Right atrium auricular region (tissue), 2 donors: ENCODE data around the gene PSMB10. TPM values are rescaled to one million over a fixed set of nuclear protein-coding genes. Genes with fewer than 3 reads are reported as not detected.

Source experiments
- DNase-seq: peaks from one replicate; pipeline ENCODE4 v3.0.0-alpha.2; 2019; ENCODE audit warnings: low spot score
- H3K27ac ChIP-seq, 2 donors: fragments of 200-600 bp; sonication (generic); 1 replicate in 1 of 2; 2 replicates in 1 of 2; pipeline ENCODE4 v1.5.1; 2016 to 2019
- H3K27me3 ChIP-seq, 2 donors: fragments of 200-600 bp; sonication (generic); one replicate each; pipeline versions ENCODE4 v1.5.1 to v1.6.0; 2017 to 2019
- H3K36me3 ChIP-seq: fragments of 200-600 bp; sonication (generic); one replicate; pipeline ENCODE4 v1.5.1; 2016
- H3K4me1 ChIP-seq, 2 donors: fragments of 200-600 bp; sonication (generic); one replicate each; pipeline versions ENCODE4 v1.5.1 to v1.6.0; 2017 to 2019
- H3K4me3 ChIP-seq, 2 donors: fragments of 200-600 bp; sonication (generic); 1 replicate in 1 of 2; 2 replicates in 1 of 2; pipeline ENCODE4 v1.5.1; 2017 to 2019; ENCODE audit warnings: mild to moderate bottlenecking in 1 of 2, moderate library complexity in 1 of 2
- H3K9me3 ChIP-seq, 2 donors: fragments of 200-600 bp; sonication (generic); one replicate each; pipeline ENCODE4 v1.5.1; 2019
- total RNA-seq, 2 donors: library from RNA; depleted of rRNA; stranded (reverse); fragments of >200 nt; gene quantifications; one replicate each; pipeline ENCODE4 v1.1.0, GENCODE V29; 2016
- TF ChIP-seq, protein P1 (sequence below), 2 donors: fragments of 200-600 bp; sonication (generic); IDR thresholded peaks; one replicate each; pipeline ENCODE4 v1.5.1; 2019; ENCODE audit warnings: antibody characterized with exemption in 2 of 2

Gene PSMB10
- total RNA-seq, 2 donors from 2014 or later: 37.3 to 38.4 TPM

DNA sequence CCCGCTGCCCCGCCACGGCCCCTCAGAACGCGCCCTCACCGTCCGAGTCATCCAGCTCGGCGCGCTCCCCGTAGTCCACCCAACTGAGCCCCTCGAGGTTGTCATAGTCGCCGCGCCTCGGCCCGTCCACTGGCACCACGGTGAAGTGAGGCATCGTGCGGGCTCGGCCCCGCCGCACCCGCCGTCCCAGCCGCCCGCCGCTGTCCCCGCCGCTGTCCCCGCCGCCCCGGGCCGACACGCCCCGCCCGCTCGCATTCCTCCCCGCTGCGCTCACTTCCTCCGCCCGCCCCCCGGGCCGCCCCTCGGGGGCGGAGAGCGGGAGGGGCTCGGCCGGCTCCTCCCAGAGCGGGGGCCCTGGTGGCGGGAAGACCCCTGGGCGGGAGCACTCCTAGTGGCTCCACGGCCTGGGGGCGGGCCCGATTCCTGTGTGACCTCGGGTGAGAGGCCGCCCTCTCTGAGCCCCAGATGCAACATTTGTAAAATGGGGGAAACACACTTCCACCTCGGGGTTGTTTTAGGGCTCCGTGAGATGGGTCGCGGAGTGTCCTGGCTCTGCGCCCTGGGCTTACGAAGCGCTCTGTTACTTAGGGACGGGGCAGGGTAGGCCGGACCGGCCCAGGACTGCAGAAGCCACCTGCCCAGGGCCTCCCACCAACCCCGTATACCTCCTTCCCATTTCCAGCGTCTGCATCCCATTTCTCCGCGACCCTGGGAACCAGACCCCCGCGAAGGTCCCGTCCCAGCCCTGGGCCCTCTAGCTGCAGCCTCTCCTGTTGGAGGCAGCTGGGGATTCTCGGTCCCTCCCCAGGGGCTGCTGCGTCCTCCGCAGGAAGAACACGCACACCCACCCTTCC lies 32.0 kb upstream of the PSMB10 start, which contains the start of gene SLC12A4:
SLC12A4 (minus strand) TSS at position 238 of the 854 bp plus-strand sequence; CDS start at position 154, 84 bp downstream.
- Histone ChIP-seq H3K27me3 (no peaks in the 10 kb centered on the region), H3K4me3 (peak within 1 kb of the TSS; percentile 88 to 99), H3K9me3 (no peaks in the 10 kb centered on the region), H3K36me3 (peaks cover 9% of the 10 kb centered on the region), H3K27ac (peak within 1 kb of the TSS; percentile 96 to 99), H3K4me1 (peaks cover 0 to 49% of the 10 kb centered on the region in 2 donors)
- TF ChIP-seq, protein P1, sequence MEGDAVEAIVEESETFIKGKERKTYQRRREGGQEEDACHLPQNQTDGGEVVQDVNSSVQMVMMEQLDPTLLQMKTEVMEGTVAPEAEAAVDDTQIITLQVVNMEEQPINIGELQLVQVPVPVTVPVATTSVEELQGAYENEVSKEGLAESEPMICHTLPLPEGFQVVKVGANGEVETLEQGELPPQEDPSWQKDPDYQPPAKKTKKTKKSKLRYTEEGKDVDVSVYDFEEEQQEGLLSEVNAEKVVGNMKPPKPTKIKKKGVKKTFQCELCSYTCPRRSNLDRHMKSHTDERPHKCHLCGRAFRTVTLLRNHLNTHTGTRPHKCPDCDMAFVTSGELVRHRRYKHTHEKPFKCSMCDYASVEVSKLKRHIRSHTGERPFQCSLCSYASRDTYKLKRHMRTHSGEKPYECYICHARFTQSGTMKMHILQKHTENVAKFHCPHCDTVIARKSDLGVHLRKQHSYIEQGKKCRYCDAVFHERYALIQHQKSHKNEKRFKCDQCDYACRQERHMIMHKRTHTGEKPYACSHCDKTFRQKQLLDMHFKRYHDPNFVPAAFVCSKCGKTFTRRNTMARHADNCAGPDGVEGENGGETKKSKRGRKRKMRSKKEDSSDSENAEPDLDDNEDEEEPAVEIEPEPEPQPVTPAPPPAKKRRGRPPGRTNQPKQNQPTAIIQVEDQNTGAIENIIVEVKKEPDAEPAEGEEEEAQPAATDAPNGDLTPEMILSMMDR (IDR thresholded peaks at IDR 0.05): peak in 1 of 2 donors; percentile 22
- DNase-seq: peak; percentile 85

DNA sequence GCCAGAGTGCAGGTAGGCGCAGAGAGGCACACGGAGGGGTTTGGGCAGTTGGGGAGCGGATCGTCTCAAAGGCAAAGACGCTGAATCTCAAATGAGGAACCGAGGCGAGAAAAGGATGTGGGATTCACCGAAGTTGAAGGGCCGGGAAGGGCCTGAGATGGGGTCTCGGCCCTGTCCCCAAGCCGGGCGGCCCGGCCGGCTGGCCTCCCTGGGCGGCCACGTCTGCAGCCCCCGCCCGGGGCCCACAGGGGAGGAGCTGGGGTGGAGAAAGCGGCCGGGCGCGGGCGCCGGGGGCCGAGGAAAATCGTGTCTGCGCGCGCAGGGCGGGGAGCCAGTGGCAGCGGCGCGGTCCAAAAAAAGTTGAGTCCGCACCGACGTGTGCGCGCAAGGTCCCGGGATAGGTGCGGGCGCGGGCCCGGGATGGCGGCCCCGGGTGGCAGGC lies 31.3 kb upstream of the PSMB10 start:
- Histone ChIP-seq H3K36me3 (peaks cover 16% of the 10 kb centered on the region), H3K4me3 (peak overlapping the region; percentile 88 to 99), H3K27ac (peak overlapping the region; percentile 96 to 99), H3K4me1 (peaks cover 0 to 55% of the 10 kb centered on the region in 2 donors), H3K9me3 (no peaks in the 10 kb centered on the region), H3K27me3 (no peaks in the 10 kb centered on the region)
- TF ChIP-seq, protein P1 (IDR thresholded peaks at IDR 0.05): no peak
- DNase-seq: no peak

DNA sequence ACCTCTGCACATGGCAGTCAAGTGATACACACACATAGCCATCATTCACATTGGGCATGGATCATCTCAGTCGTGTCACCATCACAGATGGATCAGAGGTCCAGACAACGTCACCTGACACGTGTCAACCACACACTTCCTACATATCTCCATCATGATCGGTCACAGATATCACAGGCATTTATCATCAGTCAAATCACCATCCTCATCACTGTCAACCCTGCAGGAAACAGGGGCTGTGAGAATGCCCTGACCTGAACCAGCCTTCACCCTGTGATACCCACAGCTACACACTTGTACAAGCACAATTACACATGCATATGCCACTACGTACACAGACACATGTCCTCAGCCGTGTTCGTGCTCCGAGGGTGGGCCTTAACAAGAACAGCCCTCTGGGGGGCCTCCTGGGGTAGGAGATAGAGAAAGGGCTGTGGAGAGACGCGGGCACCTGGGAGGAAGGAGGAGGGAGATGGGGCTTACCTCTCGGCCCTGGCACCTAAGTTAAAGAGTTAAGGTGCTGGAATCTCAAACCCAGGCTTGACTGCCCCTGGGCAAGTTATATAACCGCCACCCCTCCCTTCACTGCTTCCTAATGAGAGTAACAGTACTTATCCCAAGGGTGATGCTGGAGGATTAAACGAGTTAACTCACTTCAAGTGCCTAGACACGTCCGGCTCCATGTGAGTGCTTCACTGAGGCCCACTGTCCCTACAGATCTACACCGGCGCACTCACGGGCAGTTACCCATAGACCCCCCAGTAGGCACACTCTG lies 30.7 kb upstream of the PSMB10 start:
- TF ChIP-seq, protein P1 (IDR thresholded peaks at IDR 0.05): no peak
- H3K36me3 ChIP-seq: peaks cover 22% of the 10 kb centered on the region
- DNase-seq: no peak

DNA sequence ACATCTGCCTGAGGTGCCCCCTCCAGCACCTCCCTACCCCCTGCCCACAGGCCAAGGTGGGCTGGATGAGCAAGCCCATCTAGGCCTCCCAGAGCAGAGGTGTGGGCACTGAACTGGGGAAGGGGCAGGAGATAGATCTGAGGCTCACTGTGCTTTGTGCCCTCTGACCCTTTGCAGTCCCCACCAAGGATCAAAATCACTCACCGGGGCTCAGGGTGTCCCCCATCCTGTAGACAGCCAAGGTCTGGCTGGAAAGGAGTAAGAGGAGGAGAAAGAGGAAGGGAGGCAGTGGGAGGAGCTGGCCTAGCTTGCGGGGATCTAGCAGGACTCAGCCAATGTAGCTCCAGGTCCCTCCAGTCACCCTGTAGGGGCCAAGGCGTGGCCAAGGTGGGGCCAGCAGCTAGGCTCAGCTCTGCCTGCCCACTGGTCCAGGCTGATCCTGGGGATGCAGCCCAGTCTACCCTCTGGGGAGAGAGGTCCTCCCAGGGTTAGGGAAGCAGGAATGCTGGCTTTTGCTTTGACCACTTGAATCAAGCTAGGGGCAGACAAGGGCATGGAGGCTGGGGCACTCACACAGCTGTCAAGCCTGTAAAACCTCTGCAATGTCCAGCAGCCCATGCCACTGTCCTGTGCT lies 30.0 kb upstream of the PSMB10 start:
- Histone ChIP-seq H3K4me1 (peaks cover 0 to 68% of the 10 kb centered on the region in 2 donors), H3K36me3 (peaks cover 29% of the 10 kb centered on the region), H3K4me3 (peak overlapping the region; percentile 88 to 99), H3K9me3 (no peaks in the 10 kb centered on the region), H3K27ac (peak overlapping the region; percentile 96 to 99), H3K27me3 (no peaks in the 10 kb centered on the region)
- TF ChIP-seq, protein P1 (IDR thresholded peaks at IDR 0.05): no peak
- DNase-seq: no peak

More for the DNA sequence above, 30.7 kb upstream of the PSMB10 start:
- Histone ChIP-seq H3K4me3 (peak overlapping the region; percentile 88 to 99), H3K27ac (peak overlapping the region; percentile 96 to 99), H3K9me3 (no peaks in the 10 kb centered on the region), H3K4me1 (peaks cover 0 to 61% of the 10 kb centered on the region in 2 donors), H3K27me3 (no peaks in the 10 kb centered on the region)
